ENCODE results near the gene TSEN34. TPM values are rescaled to one million over a fixed set of nuclear protein-coding genes. Genes with fewer than 3 reads are reported as not detected.
"Not testable (repeated sequence)": the region's sequence is repeated elsewhere in the genome, so short reads cannot be mapped to it uniquely, and the experiment has no call there.

Gene TSEN34
- total and polyA plus RNA-seq, 4 donors = 21.5 to 46.3 (median 26.3) TPM

GRCh38 chr19:54223937-54224281 lies 32.8 kb downstream of the TSEN34 start:
- not testable (repeated sequence) for H3K27me3 ChIP-seq (ENCODE audit: control insufficient read depth in 1 of 2, insufficient read depth in 2 of 2, low read length in 1 of 2); DNase-seq; H3K27ac ChIP-seq (ENCODE audit: low read depth in 1 of 2, low read length in 2 of 2); H3K4me1 ChIP-seq (ENCODE audit: control insufficient read depth in 1 of 2, insufficient read depth in 2 of 2, low read length in 2 of 2); H3K4me3 ChIP-seq (ENCODE audit: low read length in 2 of 2); H3K9me3 ChIP-seq (ENCODE audit: control insufficient read depth, low read length); H3K36me3 ChIP-seq (ENCODE audit: control insufficient read depth in 1 of 2, insufficient read depth in 2 of 2, low read length in 1 of 2)
- peak; percentile 54 for ATAC-seq (ENCODE audit: low FRiP score)
- intact Hi-C loops (cut with DNase I) = loop anchor here in 1 of 2 donors (2.0 kb wide), 1 partner anchor 15 kb away; no protein-coding TSS in a partner anchor
- WGBS, 2 donors = 40 to 45% methylated on average over 5 of the region's 5 CpGs

GRCh38 chr19:54224619-54225018 lies 33.5 kb downstream of the TSEN34 start:
- intact Hi-C loops (cut with DNase I); DNase-seq; H3K27me3 ChIP-seq (ENCODE audit: control insufficient read depth in 1 of 2, insufficient read depth in 2 of 2, low read length in 1 of 2); H3K4me1 ChIP-seq (ENCODE audit: control insufficient read depth in 1 of 2, insufficient read depth in 2 of 2, low read length in 2 of 2); H3K27ac ChIP-seq (ENCODE audit: low read depth in 1 of 2, low read length in 2 of 2); H3K4me3 ChIP-seq (ENCODE audit: low read length in 2 of 2); H3K9me3 ChIP-seq (ENCODE audit: control insufficient read depth, low read length); H3K36me3 ChIP-seq (ENCODE audit: control insufficient read depth in 1 of 2, insufficient read depth in 2 of 2, low read length in 1 of 2); ATAC-seq (ENCODE audit: low FRiP score): not testable (repeated sequence)
- 78 to 81% methylated on average over 10 of the region's 10 CpGs for WGBS, 2 donors

GRCh38 chr19:54229146-54229545 lies 38.0 kb downstream of the TSEN34 start:
- intact Hi-C loops (cut with DNase I) = no loop called here
- H3K9me3 ChIP-seq (ENCODE audit: control insufficient read depth, low read length) = no peaks in the 10 kb centered on the region
- WGBS, 2 donors = 89 to 90% methylated on average over 8 of the region's 8 CpGs
- H3K27ac ChIP-seq (ENCODE audit: low read depth in 1 of 2, low read length in 2 of 2) = no peak overlapping the region
- DNase-seq (no peak), ATAC-seq (ENCODE audit: low FRiP score) (no peak)
- H3K4me3 ChIP-seq (ENCODE audit: low read length in 2 of 2) = no peak overlapping the region
- no peaks in the 10 kb centered on the region for H3K36me3 ChIP-seq (ENCODE audit: control insufficient read depth in 1 of 2, insufficient read depth in 2 of 2, low read length in 1 of 2)
- no peaks in the 10 kb centered on the region for H3K4me1 ChIP-seq (ENCODE audit: control insufficient read depth in 1 of 2, insufficient read depth in 2 of 2, low read length in 2 of 2)
- no peaks in the 10 kb centered on the region for H3K27me3 ChIP-seq (ENCODE audit: control insufficient read depth in 1 of 2, insufficient read depth in 2 of 2, low read length in 1 of 2)

- intact Hi-C loops (cut with DNase I) = loop anchor here in 1 of 2 donors (2.0 kb wide), 1 partner anchor 61 kb away; no protein-coding TSS in a partner anchor
- no peaks in the 10 kb centered on the region for H3K9me3 ChIP-seq (ENCODE audit: control insufficient read depth, low read length)
- DNase-seq (no peak), ATAC-seq (ENCODE audit: low FRiP score) (no peak)
- H3K36me3 ChIP-seq (ENCODE audit: control insufficient read depth in 1 of 2, insufficient read depth in 2 of 2, low read length in 1 of 2) = no peaks in the 10 kb centered on the region
- H3K27me3 ChIP-seq (ENCODE audit: control insufficient read depth in 1 of 2, insufficient read depth in 2 of 2, low read length in 1 of 2) = no peaks in the 10 kb centered on the region
- H3K4me1 ChIP-seq (ENCODE audit: control insufficient read depth in 1 of 2, insufficient read depth in 2 of 2, low read length in 2 of 2) = no peaks in the 10 kb centered on the region
- WGBS, 2 donors = 85 to 92% methylated on average over 7 of the region's 7 CpGs
- H3K4me3 ChIP-seq (ENCODE audit: low read length in 2 of 2) = no peak overlapping the region
- H3K27ac ChIP-seq (ENCODE audit: low read depth in 1 of 2, low read length in 2 of 2) = no peak overlapping the region
Measured at GRCh38 chr19:54230031-54230430, 38.9 kb downstream of the TSEN34 start.

GRCh38 chr19:54231077-54231931 lies 40.2 kb downstream of the TSEN34 start:
- intact Hi-C loops (cut with DNase I) = loop anchor here (1.0 to 2.0 kb wide), 2 partner anchors 62 to 63 kb away; no protein-coding TSS in a partner anchor
- no peaks in the 10 kb centered on the region for H3K9me3 ChIP-seq (ENCODE audit: control insufficient read depth, low read length)
- H3K27me3 ChIP-seq (ENCODE audit: control insufficient read depth in 1 of 2, insufficient read depth in 2 of 2, low read length in 1 of 2) = no peaks in the 10 kb centered on the region
- H3K4me1 ChIP-seq (ENCODE audit: control insufficient read depth in 1 of 2, insufficient read depth in 2 of 2, low read length in 2 of 2) = no peaks in the 10 kb centered on the region
- H3K4me3 ChIP-seq (ENCODE audit: low read length in 2 of 2) = no peak overlapping the region
- ATAC-seq (ENCODE audit: low FRiP score) = peak; percentile 93
- DNase-seq = peak; percentile 90 to 98
- WGBS, 2 donors = 18 to 19% methylated on average over 21 of the region's 21 CpGs
- H3K36me3 ChIP-seq (ENCODE audit: control insufficient read depth in 1 of 2, insufficient read depth in 2 of 2, low read length in 1 of 2) = no peaks in the 10 kb centered on the region
- H3K27ac ChIP-seq (ENCODE audit: low read depth in 1 of 2, low read length in 2 of 2) = no peak overlapping the region

- Histone ChIP-seq H3K27ac (ENCODE audit: low read depth in 1 of 2, low read length in 2 of 2) (no peak overlapping the region), H3K36me3 (ENCODE audit: control insufficient read depth in 1 of 2, insufficient read depth in 2 of 2, low read length in 1 of 2) (no peaks in the 10 kb centered on the region), H3K4me1 (ENCODE audit: control insufficient read depth in 1 of 2, insufficient read depth in 2 of 2, low read length in 2 of 2) (no peaks in the 10 kb centered on the region), H3K9me3 (ENCODE audit: control insufficient read depth, low read length) (no peaks in the 10 kb centered on the region), H3K4me3 (ENCODE audit: low read length in 2 of 2) (no peak overlapping the region), H3K27me3 (ENCODE audit: control insufficient read depth in 1 of 2, insufficient read depth in 2 of 2, low read length in 1 of 2) (no peaks in the 10 kb centered on the region)
- 5 to 61% methylated on average over 5 of the region's 5 CpGs for WGBS, 2 donors
- DNase-seq = no peak
- intact Hi-C loops (cut with DNase I) = no loop called here
- ATAC-seq (ENCODE audit: low FRiP score) = no peak
Measured at GRCh38 chr19:54233941-54234340, 42.8 kb downstream of the TSEN34 start.

- not testable (repeated sequence) for H3K4me3 ChIP-seq (ENCODE audit: low read length in 2 of 2); H3K27ac ChIP-seq (ENCODE audit: low read depth in 1 of 2, low read length in 2 of 2); H3K36me3 ChIP-seq (ENCODE audit: control insufficient read depth in 1 of 2, insufficient read depth in 2 of 2, low read length in 1 of 2); H3K27me3 ChIP-seq (ENCODE audit: control insufficient read depth in 1 of 2, insufficient read depth in 2 of 2, low read length in 1 of 2); H3K4me1 ChIP-seq (ENCODE audit: control insufficient read depth in 1 of 2, insufficient read depth in 2 of 2, low read length in 2 of 2); H3K9me3 ChIP-seq (ENCODE audit: control insufficient read depth, low read length)
- peak in 1 of 2 donors; percentile 36 for DNase-seq
- intact Hi-C loops (cut with DNase I) = loop anchor here in 1 of 2 donors (2.0 kb wide), 1 partner anchor 17 kb away; the partner anchor contains the start of gene LILRB3
- 72 to 73% methylated on average over 14 to 16 of the region's 21 CpGs for WGBS, 2 donors
- peak; percentile 46 for ATAC-seq (ENCODE audit: low FRiP score)
Measured at GRCh38 chr19:54239491-54240371, 48.6 kb downstream of the TSEN34 start.

- peak in 1 of 2 donors; percentile 32 for DNase-seq
- 56% methylated on average over 12 to 19 of the region's 22 CpGs for WGBS, 2 donors
- ATAC-seq (ENCODE audit: low FRiP score); H3K27me3 ChIP-seq (ENCODE audit: control insufficient read depth in 1 of 2, insufficient read depth in 2 of 2, low read length in 1 of 2); H3K4me1 ChIP-seq (ENCODE audit: control insufficient read depth in 1 of 2, insufficient read depth in 2 of 2, low read length in 2 of 2); H3K9me3 ChIP-seq (ENCODE audit: control insufficient read depth, low read length); H3K4me3 ChIP-seq (ENCODE audit: low read length in 2 of 2); intact Hi-C loops (cut with DNase I); H3K27ac ChIP-seq (ENCODE audit: low read depth in 1 of 2, low read length in 2 of 2); H3K36me3 ChIP-seq (ENCODE audit: control insufficient read depth in 1 of 2, insufficient read depth in 2 of 2, low read length in 1 of 2): not testable (repeated sequence)
Measured at GRCh38 chr19:54240372-54241336, 49.5 kb downstream of the TSEN34 start.

All from aorta (tissue), 5 donors.